B cell (primary cell): ENCODE measurements around the gene LCORL.

Source experiments
- EZH2 ChIP-seq: IDR thresholded peaks from 2 replicates; pipeline ENCODE4 v1.6.1; 2012; ENCODE audit warnings: borderline replicate concordance, low read depth, mild to moderate bottlenecking, moderate library complexity, low read length; ENCODE audit not compliant: insufficient read depth, poor library complexity, severe bottlenecking
- TF ChIP-seq, protein P1 (sequence below): fragments of 200-600 bp; IDR thresholded peaks from one replicate; pipeline ENCODE4 v1.8.0; 2022; ENCODE audit warnings: antibody characterized with exemption, mild to moderate bottlenecking

DNA sequence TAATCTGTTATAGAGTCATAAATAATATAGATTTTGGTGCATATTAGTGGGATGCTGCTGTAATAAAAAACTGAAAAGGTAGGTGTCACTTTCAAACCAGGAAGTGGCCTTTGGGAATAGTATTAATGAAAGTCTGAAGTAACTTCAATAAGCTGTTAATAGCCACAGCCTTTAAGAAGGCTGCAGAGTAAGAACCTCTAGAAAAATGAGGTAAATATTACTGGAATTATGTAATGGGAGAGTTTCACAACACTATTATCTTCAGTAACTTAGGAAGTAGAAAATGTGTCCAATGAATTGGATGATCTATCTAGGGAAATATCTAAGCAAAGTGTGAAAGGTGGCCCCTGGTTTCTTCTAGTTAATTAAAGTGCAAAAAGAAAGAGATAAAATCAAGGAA lies 106.1 kb downstream of the LCORL start:
- TF ChIP-seq, protein P1, sequence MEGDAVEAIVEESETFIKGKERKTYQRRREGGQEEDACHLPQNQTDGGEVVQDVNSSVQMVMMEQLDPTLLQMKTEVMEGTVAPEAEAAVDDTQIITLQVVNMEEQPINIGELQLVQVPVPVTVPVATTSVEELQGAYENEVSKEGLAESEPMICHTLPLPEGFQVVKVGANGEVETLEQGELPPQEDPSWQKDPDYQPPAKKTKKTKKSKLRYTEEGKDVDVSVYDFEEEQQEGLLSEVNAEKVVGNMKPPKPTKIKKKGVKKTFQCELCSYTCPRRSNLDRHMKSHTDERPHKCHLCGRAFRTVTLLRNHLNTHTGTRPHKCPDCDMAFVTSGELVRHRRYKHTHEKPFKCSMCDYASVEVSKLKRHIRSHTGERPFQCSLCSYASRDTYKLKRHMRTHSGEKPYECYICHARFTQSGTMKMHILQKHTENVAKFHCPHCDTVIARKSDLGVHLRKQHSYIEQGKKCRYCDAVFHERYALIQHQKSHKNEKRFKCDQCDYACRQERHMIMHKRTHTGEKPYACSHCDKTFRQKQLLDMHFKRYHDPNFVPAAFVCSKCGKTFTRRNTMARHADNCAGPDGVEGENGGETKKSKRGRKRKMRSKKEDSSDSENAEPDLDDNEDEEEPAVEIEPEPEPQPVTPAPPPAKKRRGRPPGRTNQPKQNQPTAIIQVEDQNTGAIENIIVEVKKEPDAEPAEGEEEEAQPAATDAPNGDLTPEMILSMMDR, result no peak
- TF ChIP-seq EZH2, result no peak
